ENCODE data around the gene IFNA4.

Gene IFNA4

DNA sequence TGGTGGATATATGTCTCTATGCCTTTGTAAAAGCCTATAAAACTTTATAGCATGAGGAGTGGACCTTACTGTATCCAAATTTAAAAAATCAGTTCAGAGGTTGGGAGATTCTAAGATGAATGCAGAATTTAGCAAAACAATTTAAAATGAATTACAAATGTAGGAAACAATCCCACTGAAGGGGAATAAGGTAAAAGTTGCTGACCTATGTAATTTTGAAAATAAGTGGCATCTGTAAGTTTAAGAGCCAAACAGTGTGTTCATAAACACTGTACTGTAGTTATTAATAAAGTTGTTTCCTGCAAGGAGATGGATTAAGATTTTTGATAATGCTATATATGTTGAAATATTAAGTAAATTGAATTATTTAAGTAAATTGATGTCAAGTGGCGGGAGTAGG lies 50.4 kb downstream of the IFNA4 start:
- no peak for TF ChIP-seq EZH2phosphoT487 (IDR thresholded peaks at IDR 0.05; ENCODE audit: borderline replicate concordance, low read length)
- TF ChIP-seq, protein P1, sequence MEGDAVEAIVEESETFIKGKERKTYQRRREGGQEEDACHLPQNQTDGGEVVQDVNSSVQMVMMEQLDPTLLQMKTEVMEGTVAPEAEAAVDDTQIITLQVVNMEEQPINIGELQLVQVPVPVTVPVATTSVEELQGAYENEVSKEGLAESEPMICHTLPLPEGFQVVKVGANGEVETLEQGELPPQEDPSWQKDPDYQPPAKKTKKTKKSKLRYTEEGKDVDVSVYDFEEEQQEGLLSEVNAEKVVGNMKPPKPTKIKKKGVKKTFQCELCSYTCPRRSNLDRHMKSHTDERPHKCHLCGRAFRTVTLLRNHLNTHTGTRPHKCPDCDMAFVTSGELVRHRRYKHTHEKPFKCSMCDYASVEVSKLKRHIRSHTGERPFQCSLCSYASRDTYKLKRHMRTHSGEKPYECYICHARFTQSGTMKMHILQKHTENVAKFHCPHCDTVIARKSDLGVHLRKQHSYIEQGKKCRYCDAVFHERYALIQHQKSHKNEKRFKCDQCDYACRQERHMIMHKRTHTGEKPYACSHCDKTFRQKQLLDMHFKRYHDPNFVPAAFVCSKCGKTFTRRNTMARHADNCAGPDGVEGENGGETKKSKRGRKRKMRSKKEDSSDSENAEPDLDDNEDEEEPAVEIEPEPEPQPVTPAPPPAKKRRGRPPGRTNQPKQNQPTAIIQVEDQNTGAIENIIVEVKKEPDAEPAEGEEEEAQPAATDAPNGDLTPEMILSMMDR (IDR thresholded peaks at IDR 0.05; ENCODE audit: low read depth, low read length, poor library complexity, severe bottlenecking): no peak
- Histone ChIP-seq H3K27me3 (ENCODE audit: control insufficient read depth, low read length) (no peaks in the 10 kb centered on the region), H3K9me2 (replicated peaks; ENCODE audit: control insufficient read depth, low read length) (no peaks in the 10 kb centered on the region), H3K4me2 (ENCODE audit: low read length) (no peak overlapping the region), H3K4me3 (ENCODE audit: low read length) (no peak overlapping the region), H3F3A (ENCODE audit: control insufficient read depth, insufficient read depth) (no peaks in the 10 kb centered on the region), H4K20me1 (ENCODE audit: control insufficient read depth, insufficient read depth, low read depth, low read length) (no peaks in the 10 kb centered on the region), H3K4me1 (ENCODE audit: control insufficient read depth, low read length) (no peaks in the 10 kb centered on the region), H3K9me3 (ENCODE audit: control insufficient read depth, insufficient read depth, low read length) (no peaks in the 10 kb centered on the region), H3K79me2 (ENCODE audit: control insufficient read depth, low read length) (no peaks in the 10 kb centered on the region), H3K27ac (ENCODE audit: low read depth, low read length) (no peak overlapping the region), H3K36me3 (ENCODE audit: control insufficient read depth, low read length) (no peaks in the 10 kb centered on the region)
